NOMO-1 (cell line): Measurements from ENCODE around the gene SAFB.
"Not testable (repeated sequence)": the region's sequence is repeated elsewhere in the genome, so short reads cannot be mapped to it uniquely, and the experiment has no call there.

Experiments used
- DNase-seq, 2 experiments: peaks; one replicate each; lab custom pipeline; 2025; ENCODE audit not compliant: unreplicated experiment in 2 of 2; lab: John Stamatoyannopoulos, UW

The SAFB gene

GRCh38 chr19:5594521-5594950 lies 28.3 kb upstream of the SAFB start:
- no peak for DNase-seq

GRCh38 chr19:5595129-5595528 lies 27.8 kb upstream of the SAFB start:
- DNase-seq, result no peak

- no peak for DNase-seq
These were observed 27.1 kb upstream of the SAFB start for GRCh38 chr19:5595745-5596144.

- no peak for DNase-seq
These were observed 22.1 kb upstream of the SAFB start for GRCh38 chr19:5600797-5601196.

GRCh38 chr19:5603626-5604025 lies 19.3 kb upstream of the SAFB start:
- DNase-seq, result no peak

- DNase-seq, result no peak
These were observed 17.5 kb upstream of the SAFB start for GRCh38 chr19:5605362-5605761.

GRCh38 chr19:5607318-5608275 lies 15.3 kb upstream of the SAFB start:
- no peak for DNase-seq

- no peak for DNase-seq
These were observed 14.6 kb upstream of the SAFB start for GRCh38 chr19:5608291-5608690.

GRCh38 chr19:5608766-5609165 lies 14.1 kb upstream of the SAFB start:
- not testable (repeated sequence) for DNase-seq

- DNase-seq, result no peak
These were observed 12.9 kb upstream of the SAFB start for GRCh38 chr19:5609881-5610448.

GRCh38 chr19:5612891-5613865 lies 9.7 kb upstream of the SAFB start:
- no peak for DNase-seq

- DNase-seq, result no peak
These were observed 7.0 kb upstream of the SAFB start for GRCh38 chr19:5615756-5616327.

GRCh38 chr19:5617080-5617479 lies 5.8 kb upstream of the SAFB start:
- DNase-seq, result no peak

- DNase-seq, result no peak
These were observed 4.3 kb upstream of the SAFB start for GRCh38 chr19:5618591-5618990.

- DNase-seq, result no peak
These were observed 2.9 kb upstream of the SAFB start for GRCh38 chr19:5619946-5620345.

- DNase-seq, result no peak
These were observed 1.5 kb upstream of the SAFB start for GRCh38 chr19:5621311-5621944.

- DNase-seq, result no peak
These were observed 878 bp upstream of the SAFB start for GRCh38 chr19:5621945-5622464.

- no peak for DNase-seq
These were observed 624 bp downstream of the SAFB start for GRCh38 chr19:5623397-5624017.

GRCh38 chr19:5624018-5624663 lies 1.3 kb downstream of the SAFB start:
- DNase-seq, result peak in 1 of 2 experiments; percentile 4
